Stimulated activated CD4-positive, alpha-beta T cell treated with anti-CD3 and anti-CD28 coated beads, Interleukin-1b, Interleukin-23, amount 100 ng/mL, for 1 hour (primary cell): ENCODE results near the gene TNFRSF25.
"Not testable (repeated sequence)": the region's sequence is repeated elsewhere in the genome, so short reads cannot be mapped to it uniquely, and the experiment has no call there.

Source experiments
- DNase-seq, 2 donors: peaks; one replicate each; pipeline ENCODE4 v3.0.0-alpha.2; 2020; ENCODE audit warnings: low read depth in 2 of 2

Gene TNFRSF25

GRCh38 chr1:6502000-6502891 is 36.3 kb upstream of the TNFRSF25 start:
- no peak for DNase-seq

DNA sequence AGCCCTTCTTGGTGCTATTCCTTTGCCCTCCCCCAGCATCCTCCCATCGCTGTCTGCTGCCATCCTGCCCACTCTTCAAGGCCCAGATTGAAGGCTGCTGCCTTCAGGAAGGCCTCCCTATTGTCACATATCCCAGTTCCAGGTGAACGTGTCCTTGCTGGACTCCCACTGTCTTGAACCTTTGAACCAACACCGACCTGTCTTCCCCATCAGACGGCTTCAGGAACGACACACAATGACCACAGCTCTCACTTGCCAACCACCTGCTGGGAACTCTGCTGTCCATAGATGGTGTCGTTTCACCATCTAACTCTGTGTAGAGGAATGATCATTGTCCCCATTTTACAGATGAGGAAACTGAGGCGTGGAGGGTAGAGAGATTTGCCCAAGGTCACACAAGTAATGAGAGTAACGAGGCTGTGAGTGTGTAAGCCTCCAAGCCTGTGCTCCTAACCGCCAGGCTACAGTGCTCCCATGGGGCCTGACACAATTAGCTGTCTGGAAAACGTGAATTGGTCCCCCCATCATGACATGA is 35.4 kb upstream of the TNFRSF25 start:
- DNase-seq, result no peak

DNA sequence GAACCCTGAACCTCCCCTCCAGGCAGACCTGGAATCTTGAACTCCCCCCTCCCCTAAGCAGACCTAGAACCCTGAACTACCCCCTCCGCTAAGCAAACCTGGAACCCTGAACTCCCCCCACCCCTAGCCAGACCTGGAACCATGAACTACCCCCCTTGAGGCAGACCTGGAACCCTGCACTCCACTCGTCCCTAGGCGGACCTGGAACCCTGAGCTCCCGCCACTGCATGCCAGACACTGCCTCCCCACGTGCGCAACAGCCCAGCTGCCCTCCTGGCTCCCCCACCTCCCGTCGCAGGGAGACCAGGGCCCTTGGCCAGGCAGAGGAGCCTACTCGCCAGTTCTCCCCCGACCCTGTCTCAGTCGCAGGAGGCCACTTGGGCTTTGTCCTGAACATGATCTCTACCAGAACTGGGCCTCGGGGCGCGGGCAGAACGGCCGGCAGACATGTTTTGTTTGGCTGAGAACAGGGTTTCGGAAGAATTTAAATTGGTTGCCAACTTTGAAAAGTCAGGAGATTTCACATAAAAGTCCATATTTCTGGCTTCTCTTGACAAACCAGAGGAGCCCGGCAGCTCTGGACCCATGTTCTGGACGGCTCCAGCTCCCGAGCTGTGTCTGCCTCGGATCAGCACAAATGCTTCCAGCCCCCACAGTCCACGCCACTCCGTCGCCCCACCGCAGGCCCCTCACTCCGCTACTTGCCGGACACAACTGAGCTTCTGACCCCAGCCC is 34.7 kb upstream of the TNFRSF25 start:
- DNase-seq, result no peak

DNA sequence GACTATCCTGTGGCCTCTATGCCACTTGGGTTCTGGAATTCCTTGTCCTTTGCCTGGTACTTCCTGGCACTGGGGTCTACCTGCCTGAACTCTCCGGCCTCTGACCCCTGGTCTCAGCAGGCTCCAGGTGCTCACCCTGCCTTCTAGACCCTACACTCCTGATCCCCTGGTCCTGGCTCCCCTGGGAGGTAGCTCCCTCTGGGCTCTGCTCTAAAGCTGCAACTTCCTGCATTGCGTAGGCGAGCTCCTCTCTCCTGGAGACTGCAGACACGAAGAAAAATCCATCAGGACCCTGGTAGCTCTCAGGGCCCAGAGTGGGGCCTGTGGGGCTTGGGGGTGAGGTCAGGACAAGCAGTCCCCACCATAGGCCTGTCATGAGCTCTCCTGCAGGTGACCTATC is 33.3 kb upstream of the TNFRSF25 start:
- no peak for DNase-seq

GRCh38 chr1:6498576-6499111 is 32.7 kb upstream of the TNFRSF25 start:
- DNase-seq, result no peak

DNA sequence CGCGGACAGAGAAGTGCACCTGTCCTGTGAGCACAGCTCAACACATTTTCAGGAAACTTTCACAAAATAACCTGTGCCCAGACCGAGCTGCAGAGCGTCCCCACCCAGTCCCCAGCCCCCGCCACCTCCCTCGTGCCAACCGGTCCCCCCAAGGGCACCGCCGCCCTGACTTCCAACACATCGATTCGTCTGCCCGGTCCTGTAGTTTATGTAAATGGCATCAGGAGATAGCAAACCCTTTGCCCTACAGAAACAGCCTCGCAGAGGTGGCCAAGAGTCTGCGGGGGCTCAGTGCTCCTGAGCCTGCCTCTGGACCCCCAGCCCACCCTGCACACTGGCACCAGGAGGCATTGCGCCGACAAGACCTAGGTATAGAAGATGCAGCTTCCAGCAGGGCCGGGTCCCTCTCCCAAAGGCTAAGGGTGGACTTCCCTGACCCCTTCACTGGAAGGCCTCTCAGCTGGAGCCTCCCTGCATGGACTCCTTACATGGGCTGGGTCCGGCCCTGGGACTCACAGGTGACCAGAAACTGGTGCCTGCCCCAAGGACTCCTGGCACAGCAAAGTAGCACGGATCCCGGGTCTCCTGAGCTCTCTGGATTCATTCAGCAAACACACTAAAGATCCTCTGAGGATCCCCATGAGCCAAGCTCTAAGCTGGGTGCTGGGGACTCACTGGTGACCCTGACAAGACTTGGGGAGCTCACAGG is 32.0 kb upstream of the TNFRSF25 start:
- DNase-seq, result no peak

DNA sequence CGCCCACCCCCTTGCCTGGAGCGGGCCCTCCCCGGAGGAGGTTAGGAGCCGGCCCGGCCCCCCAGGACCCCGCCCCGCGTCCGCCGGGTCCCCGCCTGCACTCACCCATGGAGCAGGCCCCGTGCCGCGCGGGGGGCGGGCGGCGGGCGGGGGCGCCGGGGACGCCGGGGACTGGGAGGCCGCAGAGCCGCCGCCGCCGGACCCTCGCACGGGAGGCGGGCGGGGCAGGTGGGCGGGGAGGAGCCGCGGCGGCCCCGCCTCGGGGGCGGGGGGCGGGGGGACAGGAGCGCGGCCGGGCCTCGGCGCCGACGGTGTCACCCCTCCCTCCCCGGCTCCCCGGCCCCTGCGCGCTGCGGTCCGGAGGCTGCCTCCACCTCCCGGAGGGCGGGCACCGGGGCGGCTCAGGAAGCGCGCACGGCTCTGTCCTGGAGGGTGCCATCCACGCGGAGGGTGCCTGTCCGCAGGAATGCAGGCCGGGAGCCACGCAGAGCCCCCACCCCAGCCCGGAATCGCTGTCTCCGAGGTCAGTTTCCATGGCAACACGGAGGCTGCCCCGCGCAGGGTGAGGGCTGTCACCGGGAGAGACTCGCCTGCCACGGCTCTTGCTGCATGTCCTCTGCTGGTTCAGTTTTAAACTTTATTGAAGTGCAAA is 31.4 kb upstream of the TNFRSF25 start:
- peak; percentile 16 to 21 for DNase-seq

DNA sequence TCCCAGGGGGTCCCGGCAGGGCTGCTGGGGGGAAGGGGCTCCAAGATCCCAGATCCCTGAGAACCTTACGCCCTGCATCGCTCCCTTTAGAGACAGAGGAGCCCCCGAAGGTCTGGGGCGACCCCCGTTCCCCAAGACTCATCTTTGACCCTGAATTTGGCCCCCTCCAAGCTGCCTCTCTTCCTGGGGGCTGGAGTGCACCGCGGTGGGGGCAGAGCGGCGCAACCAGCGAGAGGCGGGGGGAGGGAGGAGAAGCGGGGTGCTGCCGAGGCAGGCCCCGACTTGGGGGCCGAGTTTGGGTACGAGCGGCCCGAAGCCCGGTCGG is 30.9 kb upstream of the TNFRSF25 start:
- DNase-seq, result no peak

DNA sequence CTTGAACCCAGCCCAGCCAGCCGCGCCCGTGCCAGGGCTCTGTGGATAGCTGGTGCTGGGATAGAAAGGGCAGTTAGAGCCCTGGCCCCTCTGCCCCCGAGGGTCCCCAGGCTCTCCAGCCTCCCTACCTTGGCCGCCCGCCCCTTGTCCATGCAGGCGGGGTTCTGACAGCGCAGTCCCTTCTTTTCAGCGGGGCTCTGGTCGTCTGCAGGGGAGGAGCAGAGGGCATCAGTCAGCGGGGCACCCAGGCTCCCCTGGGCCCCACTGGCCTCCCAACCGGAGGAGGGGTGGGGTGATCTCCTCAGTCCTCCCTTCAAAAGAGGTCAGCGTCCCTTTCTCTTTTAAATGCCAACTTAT is 30.4 kb upstream of the TNFRSF25 start:
- DNase-seq, result no peak

DNA sequence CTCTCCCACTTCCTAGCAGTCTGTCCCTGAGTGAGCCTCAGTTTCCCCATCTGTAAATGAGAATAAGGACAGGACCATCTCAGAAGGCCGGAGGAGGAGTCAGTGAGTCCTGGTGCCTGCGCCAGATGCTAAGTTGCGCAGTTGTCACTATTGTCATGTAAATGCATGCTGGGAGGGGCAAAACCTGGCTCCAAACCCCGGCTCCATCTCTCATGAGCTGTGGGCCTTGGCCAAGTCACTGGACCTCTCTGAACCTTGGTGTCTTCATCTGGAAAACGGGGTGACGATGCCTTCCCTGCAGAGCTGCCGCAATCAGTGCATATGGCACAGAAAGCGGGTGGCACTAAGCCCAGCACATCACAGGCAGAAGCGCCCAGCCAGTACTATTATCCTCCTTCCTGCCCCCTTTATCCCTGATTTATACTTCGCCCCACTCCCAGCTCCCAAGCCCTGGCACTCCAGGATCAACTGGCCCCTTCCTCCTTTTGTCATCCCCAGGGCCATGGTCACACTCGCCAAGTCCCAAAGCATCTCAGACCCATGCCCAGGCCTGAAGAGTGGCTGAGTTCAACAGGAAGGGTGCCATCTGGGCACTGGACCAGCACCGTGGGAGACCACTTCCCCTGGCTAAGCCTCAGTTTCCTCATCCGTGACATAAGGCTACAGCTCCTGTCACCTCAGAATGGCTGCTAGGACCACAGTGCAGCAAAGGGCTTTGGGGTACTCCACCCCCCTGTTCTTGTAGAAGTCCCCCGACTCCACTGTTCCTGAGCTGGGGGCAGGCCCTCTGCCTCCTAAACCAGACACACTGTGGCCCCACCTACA is 29.8 kb upstream of the TNFRSF25 start:
- DNase-seq, result no peak

DNA sequence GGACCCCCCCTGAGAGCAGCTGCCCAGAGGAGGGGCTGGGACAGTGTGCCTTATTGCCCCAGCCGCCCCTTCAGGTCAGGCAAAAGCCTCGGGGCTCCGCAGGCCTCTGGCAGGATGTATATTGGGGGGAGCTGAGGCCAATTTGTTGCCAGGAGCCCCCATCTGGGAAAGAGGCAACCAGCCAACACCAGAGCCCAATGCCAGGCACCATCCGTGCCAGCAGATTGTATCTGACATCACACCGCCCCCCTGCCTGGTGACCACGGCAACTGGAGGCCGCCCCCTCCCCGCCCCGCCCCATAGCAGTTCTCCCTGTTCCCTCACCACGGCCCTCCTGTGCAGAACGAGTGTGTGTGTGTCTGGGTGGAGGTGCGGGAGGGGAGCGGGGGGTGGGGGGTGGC is 29.1 kb upstream of the TNFRSF25 start:
- DNase-seq, result no peak

- no peak for DNase-seq
These were observed 28.7 kb upstream of the TNFRSF25 start for GRCh38 chr1:6494627-6495026.

- not testable (repeated sequence) for DNase-seq
These were observed 27.9 kb upstream of the TNFRSF25 start for GRCh38 chr1:6493834-6494223.

GRCh38 chr1:6491966-6492365 is 26.0 kb upstream of the TNFRSF25 start:
- no peak for DNase-seq

DNA sequence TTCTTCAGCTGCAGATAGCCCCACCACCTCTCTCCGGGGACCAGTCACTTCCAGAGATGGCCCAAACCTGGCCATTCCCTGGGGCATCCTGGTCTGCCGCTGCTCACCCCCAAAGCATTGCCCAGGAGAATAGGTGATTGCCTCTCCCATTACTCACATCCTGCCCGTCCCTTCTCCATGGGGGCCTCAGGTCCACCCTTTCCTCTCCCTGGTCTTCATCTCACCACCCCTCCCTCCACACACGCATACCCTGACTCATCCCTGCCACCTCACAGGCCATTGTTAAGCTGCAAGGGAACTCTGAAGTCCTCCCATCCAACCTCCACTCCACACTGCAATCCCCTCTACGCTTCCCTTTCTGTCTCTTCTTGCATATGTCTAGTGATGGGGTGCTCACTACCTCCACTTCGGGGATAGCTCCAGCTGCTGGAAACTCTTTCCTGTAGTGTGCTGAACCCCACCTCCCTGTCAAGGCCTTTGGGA is 25.5 kb upstream of the TNFRSF25 start, which contains the start of gene PLEKHG5:
Gene PLEKHG5 (minus strand): TSS at position 188 of the 483 bp plus-strand sequence. CDS start 14,096 bp downstream, outside the sequence.
- no peak for DNase-seq

- DNase-seq, result no peak
These were observed 25.1 kb upstream of the TNFRSF25 start for GRCh38 chr1:6491081-6491449.

DNA sequence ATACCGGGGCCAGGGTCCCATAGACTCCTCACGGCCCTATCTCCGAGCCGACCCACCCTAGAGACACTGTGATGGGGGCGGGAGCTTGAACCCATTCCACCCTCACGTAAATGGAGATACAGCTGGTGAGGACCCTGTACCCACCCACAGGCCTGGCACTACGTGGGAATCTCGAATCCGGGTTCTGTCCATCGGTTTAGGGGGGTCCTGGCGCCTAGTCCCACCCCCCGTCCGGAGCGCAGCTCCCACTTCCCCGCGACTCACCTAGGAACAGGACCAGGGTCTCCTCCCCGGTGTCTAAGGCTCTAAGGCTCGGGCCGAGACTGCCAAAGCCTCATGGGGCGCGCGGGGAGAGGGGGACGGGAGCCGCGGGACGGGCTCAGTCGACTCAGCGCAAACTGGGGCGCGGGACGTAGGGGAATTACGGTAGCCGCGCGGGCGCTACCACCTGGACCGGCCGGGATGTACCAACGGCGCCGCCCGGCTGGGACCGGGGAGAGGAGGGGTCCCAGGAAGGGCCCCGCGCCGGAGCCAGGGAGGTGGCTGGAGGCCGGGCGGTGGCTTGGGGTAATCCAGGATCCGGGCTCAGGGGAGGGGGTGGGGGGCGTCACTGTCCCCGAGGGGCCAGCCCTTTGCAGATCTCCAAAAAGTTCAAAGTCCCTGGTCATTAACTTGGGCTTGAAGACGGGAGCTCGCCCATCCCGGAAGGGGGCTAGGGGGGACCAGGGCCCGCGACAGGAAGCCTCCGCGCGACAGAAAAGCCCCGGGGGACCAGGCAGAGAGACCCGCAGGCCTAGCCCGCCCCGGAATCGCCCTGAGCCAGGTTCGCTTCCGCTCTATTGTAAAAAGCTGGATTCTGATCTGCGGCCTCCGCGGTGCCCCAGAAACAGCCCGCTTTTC is 24.5 kb upstream of the TNFRSF25 start:
- DNase-seq, result no peak

- DNase-seq, result peak; percentile 42 to 62
These were observed 23.8 kb upstream of the TNFRSF25 start for GRCh38 chr1:6489799-6490180.

DNA sequence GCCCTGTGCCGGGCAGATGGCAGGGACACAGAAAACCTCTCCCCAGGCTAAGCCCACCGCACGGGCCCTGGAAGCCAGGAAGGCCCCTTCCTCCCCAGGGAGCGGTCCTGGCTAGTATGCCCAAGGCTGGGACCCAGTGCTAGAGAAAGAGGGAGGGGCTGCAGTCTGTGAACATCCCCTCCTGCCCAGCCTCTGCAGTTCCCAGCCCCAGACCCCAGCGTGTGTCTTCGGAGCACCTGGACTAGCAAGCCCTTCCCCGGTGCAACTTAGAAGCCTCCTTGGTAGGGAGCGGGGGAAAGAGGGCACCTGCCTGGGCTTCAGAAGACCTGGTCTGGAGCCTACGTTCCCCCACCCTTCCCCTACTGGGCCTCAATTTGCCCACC is 23.4 kb upstream of the TNFRSF25 start:
- DNase-seq, result no peak
